Fibroblast of lung (primary cell): ENCODE results near the gene WWC1. TPM values are rescaled to one million over a fixed set of nuclear protein-coding genes. Genes with fewer than 3 reads are reported as not detected.

Experiments
- DNase-seq, 2 donors: peaks; one replicate each; pipeline versions ENCODE4 v3.0.0 to v3.0.0-alpha.2; 2010; ENCODE audit warnings: low read depth in 2 of 2
- H2AFZ ChIP-seq: 2 replicates; pipeline ENCODE4 v1.5.1; 2012; ENCODE audit warnings: low read length, control low read depth, inconsistent platforms
- H3K27ac ChIP-seq: 2 replicates; pipeline ENCODE4 v1.5.1; 2011; ENCODE audit warnings: low read length, control low read depth; ENCODE audit not compliant: insufficient read depth
- H3K27me3 ChIP-seq: 2 replicates; pipeline ENCODE4 v1.5.1; 2011; ENCODE audit warnings: mild to moderate bottlenecking, low read length; ENCODE audit not compliant: control insufficient read depth, insufficient read depth
- H3K36me3 ChIP-seq: 2 replicates; pipeline ENCODE4 v1.5.1; 2011; ENCODE audit warnings: low read length; ENCODE audit not compliant: control insufficient read depth, insufficient read depth
- H3K4me1 ChIP-seq: 2 replicates; pipeline ENCODE4 v1.5.1; 2011; ENCODE audit warnings: low read length; ENCODE audit not compliant: control insufficient read depth, insufficient read depth; ENCODE audit errors: extremely low read depth
- H3K4me2 ChIP-seq: 2 replicates; pipeline ENCODE4 v1.5.1; 2011; ENCODE audit warnings: low read length, control low read depth; ENCODE audit not compliant: insufficient read depth; ENCODE audit errors: extremely low read depth
- H3K4me3 ChIP-seq, 4 experiments: fragments of 200-600 bp in 1 of 4; sonication (generic) in 1 of 4; replicated peaks in 1 of 4; 2 replicates each; pipeline ENCODE4 v1.5.1; 2011 to 2016; ENCODE audit warnings: low read length in 4 of 4, low read depth in 3 of 4, mild to moderate bottlenecking in 3 of 4, control low read depth in 2 of 4, inconsistent platforms in 1 of 4, mixed read lengths in 1 of 4; ENCODE audit not compliant: insufficient read depth in 1 of 4; ENCODE audit errors: control extremely low read depth in 1 of 4
- H3K79me2 ChIP-seq: 2 replicates; pipeline ENCODE4 v1.5.1; 2012; ENCODE audit warnings: mild to moderate bottlenecking, low read length, inconsistent platforms; ENCODE audit not compliant: control insufficient read depth, insufficient read depth
- H3K9ac ChIP-seq: 2 replicates; pipeline ENCODE4 v1.5.1; 2011; ENCODE audit warnings: mild to moderate bottlenecking, low read length, control low read depth; ENCODE audit not compliant: insufficient read depth
- H3K9me3 ChIP-seq: 2 replicates; pipeline ENCODE4 v1.5.1; 2012; ENCODE audit warnings: low read depth, low read length; ENCODE audit not compliant: control insufficient read depth, insufficient read depth
- H4K20me1 ChIP-seq: 2 replicates; pipeline ENCODE4 v1.5.1; 2011; ENCODE audit warnings: low read length; ENCODE audit not compliant: control insufficient read depth, insufficient read depth; ENCODE audit errors: extremely low read depth
- CTCF ChIP-seq, 2 donors: IDR thresholded peaks in 1 of 2; conservative IDR thresholded peaks in 1 of 2; 1 replicate in 1 of 2; 2 replicates in 1 of 2; pipeline ENCODE4 v1.5.1; 2011 to 2012; ENCODE audit warnings: low read length in 2 of 2, control low read depth in 1 of 2, inconsistent platforms in 1 of 2, low read depth in 1 of 2, mild to moderate bottlenecking in 1 of 2
- EZH2 ChIP-seq: IDR thresholded peaks from 2 replicates; pipeline ENCODE4 v1.5.1; 2012; ENCODE audit warnings: low read length, control low read depth, mild to moderate bottlenecking; ENCODE audit errors: missing control alignments
- polyA plus RNA-seq, 2 donors: library from polyadenylated mRNA; depleted of rRNA in 1 of 2; stranded (reverse) in 1 of 2; unstranded in 1 of 2; fragments of >200 nt; gene quantifications; 2 replicates each; pipeline ENCODE4 v1.2.1, GENCODE V29; 2011 to 2012; ENCODE audit warnings: missing spikeins in 1 of 2
- total RNA-seq: library from RNA; depleted of rRNA; stranded (reverse); fragments of >200 nt; gene quantifications from 2 replicates; pipeline ENCODE4 v1.2.1, GENCODE V29; 2014

The WWC1 gene
- total and polyA plus RNA-seq, 2 donors (not counting 1 experiment from before 2014, with no cell fraction given): 2.5 to 3.2 TPM

- Histone ChIP-seq H3K36me3 (no peaks in the 10 kb centered on the region), H4K20me1 (no peaks in the 10 kb centered on the region), H3K9me3 (no peaks in the 10 kb centered on the region), H3K4me1 (peaks cover 4% of the 10 kb centered on the region), H3K9ac (no peak overlapping the region), H3K27ac (no peak overlapping the region), H2AFZ (no peak overlapping the region), H3K79me2 (no peaks in the 10 kb centered on the region), H3K27me3 (no peaks in the 10 kb centered on the region), H3K4me2 (no peak overlapping the region), H3K4me3 (no peak overlapping the region)
- DNase-seq: no peak
- TF ChIP-seq CTCF (conservative IDR thresholded peaks at IDR 0.05 in 1 of 2, IDR thresholded peaks at IDR 0.05 in 1 of 2; ENCODE audit: low read depth in 1 of 2, low read length in 2 of 2) (no peak), EZH2 (no peak)
Measured at GRCh38 chr5:168401226-168401625, 109.8 kb downstream of the WWC1 start.

GRCh38 chr5:168401880-168402279, 110.4 kb downstream of the WWC1 start:
- Histone ChIP-seq H3K9ac (no peak overlapping the region), H2AFZ (no peak overlapping the region), H3K9me3 (no peaks in the 10 kb centered on the region), H3K4me1 (peaks cover 4% of the 10 kb centered on the region), H3K36me3 (no peaks in the 10 kb centered on the region), H4K20me1 (no peaks in the 10 kb centered on the region), H3K79me2 (no peaks in the 10 kb centered on the region), H3K27me3 (no peaks in the 10 kb centered on the region), H3K4me3 (no peak overlapping the region), H3K27ac (no peak overlapping the region), H3K4me2 (no peak overlapping the region)
- TF ChIP-seq CTCF (conservative IDR thresholded peaks at IDR 0.05 in 1 of 2, IDR thresholded peaks at IDR 0.05 in 1 of 2; ENCODE audit: low read depth in 1 of 2, low read length in 2 of 2) (no peak), EZH2 (no peak)
- no peak for DNase-seq

GRCh38 chr5:168404365-168404764, 112.9 kb downstream of the WWC1 start:
- H3K4me3 ChIP-seq: no peak overlapping the region
- H3K9ac ChIP-seq: no peak overlapping the region
- H3K79me2 ChIP-seq: no peaks in the 10 kb centered on the region
- H3K4me2 ChIP-seq: no peak overlapping the region
- peak; percentile 81 to 96 for DNase-seq
- no peaks in the 10 kb centered on the region for H3K9me3 ChIP-seq
- peaks cover 8% of the 10 kb centered on the region for H3K4me1 ChIP-seq
- no peak overlapping the region for H2AFZ ChIP-seq
- TF ChIP-seq CTCF (conservative IDR thresholded peaks at IDR 0.05 in 1 of 2, IDR thresholded peaks at IDR 0.05 in 1 of 2; ENCODE audit: low read depth in 1 of 2, low read length in 2 of 2) (peak in 1 of 2 donors; percentile 7), EZH2 (no peak)
- H3K36me3 ChIP-seq: peaks cover 1% of the 10 kb centered on the region
- H3K27me3 ChIP-seq: no peaks in the 10 kb centered on the region
- H4K20me1 ChIP-seq: no peaks in the 10 kb centered on the region
- no peak overlapping the region for H3K27ac ChIP-seq
